Ramos (cell line): ENCODE data around the gene ZDHHC12.

Source experiments
- in situ Hi-C: fragments of 300-500 bp; cut with MboI; formaldehyde crosslinking; loops from one replicate; pipeline ENCODE4 v1.14.3; 2022; ENCODE audit warnings: low sequenced_read_pairs; ENCODE audit not compliant: unreplicated experiment

ZDHHC12 gene

DNA sequence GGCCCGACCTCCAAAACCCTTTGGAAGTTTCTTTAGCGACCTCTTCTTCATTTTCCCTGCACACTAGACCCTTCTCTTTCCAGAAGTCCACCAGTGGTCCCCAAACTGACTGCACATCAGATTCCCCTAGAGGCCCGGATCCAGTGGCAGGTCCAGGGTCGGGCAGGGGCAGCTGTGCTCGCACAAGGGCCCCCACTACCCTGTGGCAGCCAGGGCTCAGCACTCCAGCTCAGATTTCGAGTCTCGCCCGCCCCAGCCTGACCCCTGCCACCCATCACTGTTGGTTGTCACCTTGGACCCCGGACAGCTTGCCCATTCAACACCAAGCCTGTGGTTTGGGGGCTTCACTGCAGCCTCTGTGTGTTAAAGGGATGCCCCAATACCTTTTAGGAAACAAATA, 7.8 kb upstream of the ZDHHC12 start:
- in situ Hi-C loops: no loop called here

DNA sequence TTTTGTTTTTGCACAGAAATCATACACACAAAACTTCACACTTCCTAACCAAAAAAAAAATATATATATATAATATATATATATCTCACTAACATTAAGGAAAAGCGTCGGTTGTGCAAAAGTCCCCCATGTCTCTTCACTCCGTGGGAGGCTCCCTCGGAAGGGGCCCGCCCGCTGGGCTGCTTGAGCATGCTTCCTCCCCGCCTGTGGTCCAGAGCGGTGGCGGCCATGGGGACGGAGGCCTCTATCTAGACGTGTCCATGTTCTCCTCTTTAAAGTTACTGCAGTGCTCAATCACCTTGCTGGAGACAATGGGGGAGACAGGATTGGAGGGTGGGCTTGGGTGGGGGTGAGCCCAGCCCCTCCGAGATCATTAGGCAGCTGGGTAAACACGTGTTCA, 7.2 kb upstream of the ZDHHC12 start:
- in situ Hi-C loops: no loop called here

DNA sequence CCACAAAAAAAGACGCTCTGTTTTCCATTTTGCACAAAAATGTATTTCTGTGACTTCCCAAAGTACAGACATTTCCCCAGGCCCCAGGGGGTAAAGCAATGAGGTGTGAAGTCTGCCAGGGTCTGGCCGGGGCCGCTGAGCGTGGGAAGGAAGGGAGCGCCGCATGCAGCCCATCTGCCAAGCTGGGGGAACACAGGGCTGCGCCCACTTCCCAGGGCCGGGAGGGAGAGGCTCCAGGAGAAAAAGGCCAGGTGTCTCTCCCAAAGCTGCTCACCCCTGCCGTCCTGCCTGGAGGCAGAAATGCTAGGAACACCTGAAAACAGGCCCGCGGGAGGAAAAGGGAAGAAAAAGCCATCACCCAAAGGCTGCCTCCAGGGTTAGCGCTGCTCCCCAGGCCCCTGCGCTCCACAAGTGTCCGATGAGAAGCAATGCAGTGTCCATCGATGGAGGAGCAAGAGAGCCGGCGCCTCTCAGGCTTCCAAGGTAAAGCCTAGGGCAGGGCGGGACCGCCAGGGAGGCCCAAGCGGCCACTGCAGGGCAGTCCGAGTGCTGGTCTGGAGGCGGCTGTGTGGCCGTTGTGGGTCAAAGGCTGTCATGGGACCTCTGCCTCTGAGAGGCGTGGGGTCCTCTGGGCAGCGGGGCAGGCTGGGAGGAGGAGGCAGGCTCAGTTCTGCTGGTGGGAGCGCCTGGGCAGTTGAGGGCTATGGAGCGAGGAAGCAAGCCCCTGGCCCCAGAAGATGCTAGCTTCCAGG, 6.0 kb upstream of the ZDHHC12 start:
- in situ Hi-C loops: no loop called here

DNA sequence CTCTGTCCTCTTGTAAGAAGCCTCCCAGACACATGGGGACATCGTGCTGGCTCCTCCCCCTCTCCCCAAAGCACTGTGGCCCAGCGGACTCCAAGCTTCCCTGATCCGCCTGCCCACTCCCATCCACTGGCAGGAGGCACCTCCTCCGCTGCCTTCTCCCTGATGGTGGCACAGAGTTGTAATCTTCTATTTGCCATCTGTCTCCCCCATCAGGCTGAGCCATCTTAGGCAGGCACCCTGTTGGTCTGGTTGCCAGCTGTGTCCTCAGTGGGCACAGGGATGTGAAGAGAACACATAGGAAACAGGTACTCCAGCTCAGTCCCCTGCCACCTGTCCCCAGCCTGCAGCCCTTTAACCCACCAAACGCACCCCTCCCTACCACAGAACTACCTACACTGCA, 5.4 kb upstream of the ZDHHC12 start:
- in situ Hi-C loops: no loop called here

DNA sequence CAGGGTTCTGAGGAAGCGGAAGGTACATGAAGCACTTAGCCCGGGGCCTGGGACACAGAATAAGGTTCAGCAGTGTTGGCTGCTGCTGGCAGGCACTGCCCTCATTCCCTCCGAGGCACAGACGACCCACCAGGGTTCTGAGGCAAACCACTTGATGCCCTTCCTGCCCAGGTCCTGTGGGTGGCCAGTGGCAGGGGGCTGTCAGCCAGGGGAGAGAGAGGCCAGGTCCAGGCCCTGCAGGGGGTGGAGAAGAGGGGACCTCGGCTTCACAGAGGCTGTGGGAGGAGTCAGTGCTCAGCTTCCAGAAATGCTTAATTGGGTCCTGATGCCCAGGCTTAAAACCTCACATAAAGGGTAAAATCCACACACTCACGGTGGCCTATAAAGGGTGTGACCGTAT, 4.4 kb upstream of the ZDHHC12 start:
- in situ Hi-C loops: no loop called here

DNA sequence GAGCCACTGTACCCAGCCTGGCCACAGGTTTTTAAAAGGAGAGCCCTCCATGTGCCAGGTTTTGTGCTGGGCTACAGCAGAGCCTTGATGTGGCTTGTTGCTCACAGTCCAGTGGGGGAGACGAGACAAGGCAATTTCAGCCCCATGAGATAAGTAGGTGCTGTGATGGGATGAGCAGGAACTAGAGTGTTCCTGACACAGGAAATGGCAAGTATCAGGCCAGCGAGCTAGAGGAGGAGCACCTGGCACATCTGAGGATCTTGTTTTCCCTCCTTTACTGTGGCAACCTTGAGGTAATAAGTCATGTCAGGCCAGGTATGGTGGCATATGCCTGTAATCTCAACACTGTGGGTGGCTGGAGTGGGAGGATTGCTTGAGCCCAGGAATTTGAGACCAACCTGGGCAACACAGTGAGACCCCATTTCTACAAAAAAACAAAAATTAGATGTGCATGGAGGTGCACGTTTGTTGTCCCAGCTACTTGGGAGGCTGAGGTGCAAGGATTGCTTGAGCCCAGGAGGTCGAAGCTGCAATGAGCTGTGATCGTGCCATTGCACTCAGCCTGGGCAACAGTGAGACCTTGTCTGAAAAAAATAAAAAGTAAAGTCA, 3.8 kb upstream of the ZDHHC12 start:
- in situ Hi-C loops: no loop called here

DNA sequence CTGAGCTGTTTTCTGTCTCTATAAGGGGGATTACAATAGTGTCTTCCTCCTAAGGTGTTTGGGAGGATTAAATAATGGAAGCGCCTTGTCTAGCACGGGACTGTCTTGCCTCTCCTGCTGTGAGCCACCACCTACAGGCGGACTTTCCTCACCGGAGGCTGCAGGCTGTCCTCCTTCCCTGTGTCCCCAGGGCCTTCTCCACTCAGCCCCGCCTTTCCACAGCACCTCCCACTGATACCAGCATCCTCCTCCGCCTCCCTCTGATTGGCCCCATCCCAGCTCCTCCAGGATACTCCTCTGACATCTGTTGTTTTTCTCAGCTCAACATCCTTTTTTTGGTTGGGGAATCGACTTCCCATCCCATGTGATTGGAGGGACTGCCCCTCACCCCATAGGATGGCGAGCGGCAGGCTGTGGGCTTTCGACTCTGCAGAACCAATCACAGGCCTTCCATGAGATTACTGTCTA, 851 bp upstream of the ZDHHC12 start:
- in situ Hi-C loops: no loop called here

DNA sequence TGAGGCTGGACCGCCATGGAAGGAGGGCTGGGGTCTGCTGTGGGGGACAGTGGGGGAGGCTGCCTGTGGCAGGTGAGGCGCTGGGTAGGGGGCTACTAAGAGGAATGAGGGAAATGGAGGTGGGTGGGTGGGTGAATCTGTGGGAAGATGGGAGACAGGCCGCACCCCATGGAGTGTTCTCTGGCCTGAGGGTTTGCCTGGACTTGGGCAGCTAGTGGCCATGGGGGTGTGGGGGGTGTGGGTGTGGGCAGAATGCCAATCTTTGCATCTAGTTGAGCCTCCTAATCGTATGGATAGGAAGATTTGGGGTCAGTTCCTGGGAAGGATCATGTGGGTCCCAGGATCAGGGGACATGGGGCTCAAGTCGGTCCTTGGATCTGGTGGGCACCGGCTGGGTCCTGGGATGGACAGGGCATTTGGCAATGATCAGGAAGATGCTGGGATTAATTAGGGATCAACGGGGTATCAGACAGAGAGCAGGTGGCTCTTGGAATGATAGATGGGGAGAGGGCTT, 518 bp downstream of the ZDHHC12 start:
- in situ Hi-C loops: no loop called here

DNA sequence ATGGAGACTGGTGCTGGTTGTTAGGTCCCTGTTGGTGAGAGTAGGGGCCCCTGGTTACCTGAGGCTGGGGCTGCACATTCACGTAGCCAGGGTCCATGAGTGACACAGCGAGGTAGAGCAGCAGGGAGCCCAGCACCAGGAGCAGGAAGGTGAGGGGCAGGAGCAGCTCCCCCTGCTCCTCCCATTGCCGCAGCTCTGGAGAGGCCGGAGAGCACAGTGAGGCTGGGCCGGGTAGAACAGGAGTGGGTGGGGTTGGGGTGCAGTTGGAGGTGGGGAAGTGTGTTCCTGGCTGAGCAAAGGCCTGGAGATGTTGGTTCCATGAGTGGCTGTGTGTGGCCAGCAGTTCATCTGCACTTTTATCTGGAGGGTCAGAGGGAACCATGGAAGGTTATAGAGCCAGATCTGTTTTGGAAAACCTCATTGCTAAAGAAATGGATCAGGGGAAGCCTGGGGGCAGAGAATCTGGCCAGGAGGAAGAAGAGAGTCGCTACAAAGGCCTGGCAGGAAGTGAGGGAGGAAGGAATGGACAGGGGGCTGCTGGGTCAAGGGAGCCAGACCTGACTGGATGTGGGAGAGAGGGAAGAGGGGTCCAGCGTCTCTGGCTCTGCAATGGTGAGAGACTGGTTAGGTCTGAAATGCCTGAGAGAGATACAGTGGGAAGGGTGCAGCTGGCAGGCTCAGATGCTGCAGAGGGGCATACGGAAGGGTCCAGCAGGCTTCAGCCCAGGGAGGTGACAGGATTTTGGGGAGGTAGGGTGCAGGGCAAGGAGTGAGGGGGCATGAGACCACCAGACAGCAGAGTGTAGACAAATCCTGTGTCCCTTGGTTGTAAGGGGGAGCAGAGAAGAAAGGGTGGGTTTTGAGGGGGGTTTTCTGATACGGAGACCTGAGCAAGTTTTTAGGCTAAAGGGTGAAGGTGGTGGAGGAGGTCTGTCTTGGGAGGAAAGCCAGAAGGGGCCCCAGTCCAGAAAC, 1.3 kb downstream of the ZDHHC12 start:
- in situ Hi-C loops: no loop called here

DNA sequence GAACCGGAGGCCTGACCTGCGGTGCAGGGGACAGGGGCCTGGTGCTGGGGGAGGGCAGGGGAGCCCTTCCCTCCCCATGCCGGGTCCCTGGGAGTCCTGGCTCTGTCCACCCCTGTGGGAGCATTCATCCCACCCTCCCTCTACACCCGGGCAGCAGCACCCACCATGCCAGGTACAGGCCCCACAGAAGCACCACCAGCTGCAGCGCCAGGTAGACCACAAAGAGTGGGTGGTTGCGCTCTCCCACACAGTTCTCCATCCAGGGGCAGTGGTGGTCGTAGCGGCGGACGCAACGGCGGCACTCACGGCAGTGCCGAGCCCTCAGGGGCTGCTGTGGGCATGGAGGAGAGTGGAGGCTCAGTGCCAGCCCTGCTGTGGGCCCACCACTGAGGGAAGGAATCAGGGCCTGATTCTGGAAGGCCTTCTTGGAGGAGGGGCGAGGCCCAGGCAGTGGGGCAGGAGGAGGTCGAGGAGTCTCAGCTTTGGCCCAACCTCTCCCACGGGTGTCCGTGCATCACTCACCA, 2.4 kb downstream of the ZDHHC12 start:
- in situ Hi-C loops: no loop called here

DNA sequence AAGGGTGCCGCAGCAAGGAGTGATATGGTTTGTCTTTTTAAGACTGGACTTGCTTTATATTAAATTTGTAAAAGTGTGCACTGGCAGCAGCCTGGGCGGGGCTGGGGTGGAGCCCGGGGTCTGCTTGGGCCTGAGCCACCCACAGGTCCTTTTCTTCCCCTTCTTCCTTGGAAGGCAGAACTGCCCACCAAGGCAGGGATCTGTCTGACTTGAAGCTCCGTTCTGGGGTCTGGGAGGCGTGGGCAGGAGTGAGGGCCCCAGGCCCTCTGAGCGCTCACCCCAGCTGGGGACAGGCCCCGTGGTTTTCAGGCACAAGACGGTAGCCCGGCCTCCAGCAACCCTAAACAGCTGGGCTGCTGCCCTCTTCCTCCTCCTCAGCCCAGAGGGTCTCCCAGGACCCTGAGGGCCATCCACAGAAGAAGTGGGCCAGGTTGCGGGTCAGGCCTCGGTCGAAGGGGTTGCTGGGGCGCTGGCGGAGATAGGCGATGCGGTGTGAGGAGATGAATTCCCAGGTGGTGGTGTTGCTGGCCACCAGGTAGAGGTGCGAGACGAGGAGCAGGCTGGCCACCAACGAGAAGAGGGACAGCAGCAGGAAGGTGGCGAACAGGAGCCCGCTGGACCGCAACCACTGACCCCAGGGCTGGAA, 3.0 kb downstream of the ZDHHC12 start:
- in situ Hi-C loops: no loop called here

DNA sequence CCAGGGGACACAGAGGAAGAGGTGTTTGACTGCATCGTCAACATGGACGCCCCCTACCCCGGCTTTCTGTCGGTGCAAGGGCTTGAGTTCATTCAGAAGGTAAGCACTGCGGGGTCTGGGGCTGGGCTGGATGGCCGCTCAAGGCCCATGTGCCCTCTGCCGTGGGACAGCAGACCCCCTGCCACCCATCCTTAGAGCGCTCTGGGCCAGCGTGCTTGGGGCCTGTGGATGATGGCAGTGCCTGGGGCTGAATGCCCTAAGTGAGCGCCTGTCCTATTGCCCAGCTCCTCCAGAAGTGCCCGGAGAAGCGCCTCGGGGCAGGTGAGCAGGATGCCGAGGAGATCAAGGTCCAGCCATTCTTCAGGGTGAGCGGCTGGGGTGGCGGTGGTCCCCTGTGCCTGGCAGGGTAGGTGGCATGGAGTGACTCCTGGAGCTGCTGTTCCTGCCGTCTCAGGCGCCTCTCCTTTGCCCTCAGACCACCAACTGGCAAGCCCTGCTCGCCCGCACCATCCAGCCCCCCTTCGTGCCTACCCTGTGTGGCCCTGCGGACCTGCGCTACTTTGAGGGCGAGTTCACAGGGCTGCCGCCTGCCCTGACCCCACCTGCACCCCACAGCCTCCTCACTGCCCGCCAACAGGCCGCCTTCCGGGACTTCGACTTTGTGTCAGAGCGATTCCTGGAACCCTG, 3.9 kb downstream of the ZDHHC12 start:
- in situ Hi-C loops: no loop called here

DNA sequence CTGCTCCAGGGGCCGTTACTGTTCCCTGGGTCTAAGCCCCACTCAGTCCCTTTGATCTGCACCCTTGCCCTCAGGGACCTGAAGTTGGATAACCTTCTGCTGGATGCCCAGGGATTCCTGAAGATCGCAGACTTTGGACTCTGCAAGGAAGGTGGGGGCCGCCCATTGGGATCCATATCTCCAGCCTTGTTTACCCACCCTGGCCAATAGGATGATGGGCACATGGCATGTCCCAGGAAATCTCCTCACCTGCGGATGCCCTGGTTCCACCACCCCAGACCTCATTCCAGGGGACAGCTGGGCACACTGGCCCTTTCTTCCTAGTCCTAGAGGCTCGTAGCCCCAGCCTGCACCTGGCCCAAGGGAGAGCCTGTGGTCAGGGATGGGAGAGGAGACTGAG, 5.5 kb downstream of the ZDHHC12 start:
- in situ Hi-C loops: no loop called here

DNA sequence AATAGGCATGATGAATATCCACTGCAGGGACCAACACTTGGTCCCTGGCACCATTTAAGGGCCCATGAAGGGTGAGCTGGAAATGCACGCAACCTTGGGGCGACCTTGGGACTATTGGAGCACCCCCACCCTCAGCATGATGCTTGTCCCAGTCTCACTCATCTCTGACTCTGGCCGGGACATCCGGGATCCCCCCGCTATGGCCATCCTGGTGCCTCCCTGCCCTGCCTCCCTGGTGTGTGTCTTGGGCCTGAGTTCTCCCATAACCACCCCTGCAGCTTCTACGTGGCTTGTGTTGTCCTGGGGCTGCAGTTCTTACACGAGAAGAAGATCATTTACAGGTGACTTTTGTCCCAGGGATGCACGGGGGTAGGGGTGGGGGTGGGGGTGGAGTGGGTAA, 5.9 kb downstream of the ZDHHC12 start:
- in situ Hi-C loops: no loop called here

DNA sequence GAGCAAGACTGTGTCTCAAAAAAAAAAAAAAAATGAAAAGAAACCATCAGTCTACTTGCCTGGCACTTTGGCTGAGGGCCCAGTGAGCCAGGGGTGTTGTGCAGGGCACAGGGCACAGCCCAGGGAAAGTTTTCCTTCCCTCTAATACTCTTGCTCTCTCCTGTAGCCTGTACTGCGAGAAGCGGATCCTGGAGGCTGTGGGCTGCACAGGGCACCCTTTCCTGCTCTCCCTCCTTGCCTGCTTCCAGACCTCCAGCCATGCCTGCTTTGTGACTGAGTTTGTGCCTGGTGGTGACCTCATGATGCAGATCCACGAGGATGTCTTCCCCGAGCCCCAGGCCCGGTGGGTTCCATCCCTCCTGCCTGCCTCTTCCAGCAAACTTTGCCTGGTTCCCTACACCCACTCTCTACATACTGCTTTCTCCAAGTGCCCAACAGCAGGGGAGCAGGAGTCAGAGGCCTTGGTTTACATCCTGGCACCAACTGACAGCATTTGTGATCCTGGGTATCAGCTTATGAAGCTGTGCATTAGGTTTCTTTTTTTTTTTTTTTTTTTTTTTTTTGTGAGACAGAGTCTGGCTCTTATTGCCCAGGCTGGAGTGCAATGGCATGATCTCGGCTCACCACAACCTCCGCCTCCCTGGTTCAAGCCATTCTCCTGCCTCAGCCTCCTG, 7.2 kb downstream of the ZDHHC12 start:
- in situ Hi-C loops: no loop called here

DNA sequence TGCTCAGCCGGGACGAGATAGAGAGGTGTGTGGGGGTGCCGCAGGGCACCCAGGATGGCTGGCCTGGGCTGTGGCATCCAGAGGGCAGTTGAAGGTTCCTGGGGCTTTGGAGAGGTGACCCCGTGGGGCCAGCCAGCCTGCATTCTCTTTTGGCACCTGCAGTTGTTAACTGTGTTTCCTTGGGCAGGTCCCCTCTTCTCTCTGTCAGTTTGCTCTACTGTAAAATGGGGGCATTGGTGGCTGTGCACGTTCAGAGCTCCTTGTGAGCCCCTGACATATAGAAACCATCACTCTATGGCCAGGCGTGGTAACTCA, 8.5 kb downstream of the ZDHHC12 start:
- in situ Hi-C loops: no loop called here

DNA sequence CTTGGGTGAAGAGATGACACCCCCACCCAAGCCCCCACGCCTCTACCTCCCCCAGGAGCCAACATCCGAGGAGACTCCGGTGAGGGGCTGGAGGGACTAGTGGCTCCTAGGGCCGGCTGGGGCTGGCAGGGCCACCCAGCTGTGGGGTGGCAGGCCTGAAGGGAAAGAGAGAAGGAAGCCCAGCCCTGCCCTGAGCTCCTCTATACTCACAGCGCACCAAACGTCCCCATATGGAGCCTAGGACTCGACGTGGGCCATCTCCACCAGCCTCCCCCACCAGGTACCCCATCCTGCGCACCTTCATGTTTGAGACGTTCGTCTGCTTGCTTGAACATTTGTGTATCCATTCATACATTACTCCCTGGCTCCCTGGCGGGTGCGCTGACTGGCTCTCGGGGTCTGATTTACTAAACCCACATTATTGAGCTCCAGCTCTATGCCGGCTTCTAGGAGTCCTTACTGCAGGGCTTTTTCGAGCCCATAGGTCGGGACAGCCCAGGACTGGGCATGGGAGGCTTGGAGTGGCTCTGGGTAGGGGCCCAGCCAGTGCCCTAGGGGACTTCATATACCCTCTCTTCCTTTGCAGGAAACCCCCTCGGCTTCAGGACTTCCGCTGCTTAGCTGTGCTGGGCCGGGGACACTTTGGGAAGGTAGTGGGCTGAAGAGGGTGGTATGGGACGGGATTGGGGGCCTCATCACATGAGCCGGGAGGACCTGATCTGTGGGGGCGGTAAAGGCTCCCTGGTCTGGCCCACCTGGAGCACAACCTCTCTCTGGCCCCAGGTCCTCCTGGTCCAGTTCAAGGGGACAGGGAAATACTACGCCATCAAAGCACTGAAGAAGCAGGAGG, 9.1 kb downstream of the ZDHHC12 start:
- in situ Hi-C loops: no loop called here

DNA sequence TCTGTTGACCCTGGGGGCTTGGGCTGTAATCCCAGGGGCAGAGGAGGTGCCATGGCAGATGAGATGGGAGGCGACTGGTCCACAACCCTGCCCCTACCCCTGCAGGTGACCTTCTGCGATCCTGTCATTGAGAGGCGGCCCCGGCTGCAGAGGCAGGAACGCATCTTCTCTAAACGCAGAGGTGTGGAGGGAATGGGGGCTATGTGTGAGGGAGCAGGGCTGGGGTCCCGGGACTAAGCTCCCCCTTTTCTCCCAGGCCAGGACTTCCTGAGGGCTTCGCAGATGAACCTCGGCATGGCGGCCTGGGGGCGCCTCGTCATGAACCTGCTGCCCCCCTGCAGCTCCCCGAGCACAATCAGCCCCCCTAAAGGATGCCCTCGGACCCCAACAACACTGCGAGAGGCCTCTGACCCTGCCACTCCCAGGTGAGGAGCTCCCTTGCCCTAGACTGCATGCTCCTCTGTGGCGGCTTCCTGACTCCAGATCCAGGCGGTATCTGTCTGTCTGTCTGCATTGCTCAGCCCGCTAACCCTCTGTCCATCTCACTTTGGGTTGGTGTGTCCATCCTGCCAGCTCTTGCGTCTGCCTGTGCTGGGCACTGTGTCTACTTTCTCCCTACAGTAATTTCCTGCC, 9.9 kb downstream of the ZDHHC12 start:
- in situ Hi-C loops: no loop called here
